ENCODE results near the gene TRIOBP. TPM values are rescaled to one million over a fixed set of nuclear protein-coding genes. Genes with fewer than 3 reads are reported as not detected.

Gene TRIOBP
- total RNA-seq, 1 donor from 2014 or later, result 40.6 TPM

DNA sequence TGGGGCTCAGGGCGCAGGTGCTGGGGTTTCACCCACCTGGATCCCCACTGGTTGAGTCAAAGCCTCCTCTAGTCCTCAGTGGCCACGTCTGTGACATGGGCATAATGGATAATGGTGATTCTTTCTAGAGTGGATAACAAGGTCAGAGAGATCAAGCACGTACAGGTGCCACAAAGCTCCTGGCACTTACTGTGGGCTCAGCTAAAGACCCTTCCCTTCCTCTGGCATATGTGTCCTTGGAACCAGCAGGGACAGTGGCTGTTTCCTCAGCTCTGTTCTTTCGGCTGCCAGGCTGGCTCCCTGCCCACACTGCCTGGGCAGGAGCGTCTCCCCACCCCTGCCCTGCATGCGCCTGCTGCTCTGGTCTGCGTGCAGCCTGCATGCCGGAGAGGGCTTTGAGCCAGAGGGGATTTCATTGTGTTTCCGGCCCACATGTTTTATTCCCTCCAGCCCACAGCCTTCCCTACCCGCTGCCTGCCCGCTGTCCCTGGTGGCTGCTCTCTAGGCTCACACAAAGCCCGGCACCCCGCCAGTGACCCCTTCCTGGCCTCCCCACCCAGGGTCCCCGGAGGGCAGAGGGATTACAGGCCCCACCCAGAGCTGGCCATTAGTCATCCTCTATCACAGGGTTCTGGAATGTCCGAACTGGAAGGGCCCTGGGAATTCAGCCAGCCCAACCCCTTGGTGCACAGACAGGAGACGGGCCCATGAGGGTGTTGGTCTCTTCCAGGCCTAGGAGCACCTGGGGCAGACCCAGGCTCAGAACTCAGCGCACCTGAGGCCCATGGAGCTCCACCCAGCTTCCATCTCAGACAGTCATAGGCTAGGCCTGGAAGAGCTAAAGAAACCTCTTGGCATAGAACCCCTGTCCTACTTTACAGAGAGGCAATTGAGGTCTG lies 55.6 kb downstream of the TRIOBP start:
- Histone ChIP-seq H3K36me3 (ENCODE audit: insufficient read depth, low read length) (peaks cover 15% of the 10 kb centered on the region), H3K4me1 (ENCODE audit: insufficient read depth, low read length) (peaks cover 63% of the 10 kb centered on the region), H3K4me3 (ENCODE audit: insufficient read depth, low read depth, low read length) (no peak overlapping the region), H3K27me3 (ENCODE audit: insufficient read depth, low read length) (no peaks in the 10 kb centered on the region), H3K9me3 (ENCODE audit: insufficient read depth, low read depth, low read length) (no peaks in the 10 kb centered on the region), H3K79me2 (ENCODE audit: insufficient read depth, low read length) (peaks cover 63% of the 10 kb centered on the region), H3K9ac (ENCODE audit: low read length) (peak overlapping the region; percentile 62), H3K4me2 (ENCODE audit: low read length) (peak overlapping the region; percentile 64), H2AFZ (ENCODE audit: low read depth, low read length) (no peak overlapping the region), H3K27ac (ENCODE audit: low read depth, low read length) (peak overlapping the region; percentile 69), H4K20me1 (ENCODE audit: insufficient read depth, low read length) (peaks cover 95% of the 10 kb centered on the region)
- DNase-seq (ENCODE audit: low read depth) (peak; percentile 84), FAIRE-seq (no peak)
- no peak overlapping the region for H3K4me3 Mint-ChIP-seq (ENCODE audit: unreplicated experiment)
- peaks cover 9% of the 10 kb centered on the region for H3K36me3 Mint-ChIP-seq (ENCODE audit: low read depth, unreplicated experiment)
- peak overlapping the region; percentile 47 for H3K27ac Mint-ChIP-seq (ENCODE audit: unreplicated experiment)
- peaks cover 36% of the 10 kb centered on the region for H3K4me1 Mint-ChIP-seq (ENCODE audit: low read depth, unreplicated experiment)
- H3K9me3 Mint-ChIP-seq (ENCODE audit: unreplicated experiment), result no peaks in the 10 kb centered on the region
- no peaks in the 10 kb centered on the region for H3K27me3 Mint-ChIP-seq (ENCODE audit: low read depth, unreplicated experiment)
- TF ChIP-seq EZH2 (IDR thresholded peaks at IDR 0.05; ENCODE audit: insufficient read depth, low read length) (no peak), CTCF (IDR thresholded peaks at IDR 0.05; ENCODE audit: insufficient read depth, low read depth, low read length) (no peak)

GRCh38 chr22:37753746-37754145 lies 56.9 kb downstream of the TRIOBP start:
- TF ChIP-seq CTCF (IDR thresholded peaks at IDR 0.05; ENCODE audit: insufficient read depth, low read depth, low read length) (no peak), EZH2 (IDR thresholded peaks at IDR 0.05; ENCODE audit: insufficient read depth, low read length) (no peak)
- Mint-ChIP-seq H3K4me1 (ENCODE audit: low read depth, unreplicated experiment) (peaks cover 29% of the 10 kb centered on the region), H3K27me3 (ENCODE audit: low read depth, unreplicated experiment) (no peaks in the 10 kb centered on the region), H3K9me3 (ENCODE audit: unreplicated experiment) (no peaks in the 10 kb centered on the region), H3K4me3 (ENCODE audit: unreplicated experiment) (no peak overlapping the region), H3K27ac (ENCODE audit: unreplicated experiment) (no peak overlapping the region), H3K36me3 (ENCODE audit: low read depth, unreplicated experiment) (peaks cover 11% of the 10 kb centered on the region)
- no peak overlapping the region for H2AFZ ChIP-seq (ENCODE audit: low read depth, low read length)
- H3K27me3 ChIP-seq (ENCODE audit: insufficient read depth, low read length), result no peaks in the 10 kb centered on the region
- peaks cover 86% of the 10 kb centered on the region for H4K20me1 ChIP-seq (ENCODE audit: insufficient read depth, low read length)
- no peaks in the 10 kb centered on the region for H3K9me3 ChIP-seq (ENCODE audit: insufficient read depth, low read depth, low read length)
- peaks cover 50% of the 10 kb centered on the region for H3K4me1 ChIP-seq (ENCODE audit: insufficient read depth, low read length)
- peak overlapping the region; percentile 8 for H3K9ac ChIP-seq (ENCODE audit: low read length)
- no peak for DNase-seq (ENCODE audit: low read depth)
- no peak overlapping the region for H3K4me3 ChIP-seq (ENCODE audit: insufficient read depth, low read depth, low read length)
- peaks cover 17% of the 10 kb centered on the region for H3K36me3 ChIP-seq (ENCODE audit: insufficient read depth, low read length)
- peak overlapping the region; percentile 23 for H3K27ac ChIP-seq (ENCODE audit: low read depth, low read length)
- FAIRE-seq, result no peak
- peak overlapping the region; percentile 23 for H3K4me2 ChIP-seq (ENCODE audit: low read length)
- peaks cover 50% of the 10 kb centered on the region for H3K79me2 ChIP-seq (ENCODE audit: insufficient read depth, low read length)

- H3K9ac ChIP-seq (ENCODE audit: low read length), result no peak overlapping the region
- DNase-seq (ENCODE audit: low read depth), result no peak
- FAIRE-seq, result no peak
These were observed 60.8 kb downstream of the TRIOBP start for GRCh38 chr22:37757663-37758062.

More at GRCh38 chr22:37757663-37758062, 60.8 kb downstream of the TRIOBP start:
- no peaks in the 10 kb centered on the region for H3K9me3 ChIP-seq (ENCODE audit: insufficient read depth, low read depth, low read length)
- Mint-ChIP-seq H3K27me3 (ENCODE audit: low read depth, unreplicated experiment) (no peaks in the 10 kb centered on the region), H3K27ac (ENCODE audit: unreplicated experiment) (no peak overlapping the region), H3K4me1 (ENCODE audit: low read depth, unreplicated experiment) (peaks cover 6% of the 10 kb centered on the region), H3K9me3 (ENCODE audit: unreplicated experiment) (no peaks in the 10 kb centered on the region), H3K4me3 (ENCODE audit: unreplicated experiment) (no peak overlapping the region), H3K36me3 (ENCODE audit: low read depth, unreplicated experiment) (peaks cover 12% of the 10 kb centered on the region)
- peaks cover 18% of the 10 kb centered on the region for H3K79me2 ChIP-seq (ENCODE audit: insufficient read depth, low read length)
- H3K4me1 ChIP-seq (ENCODE audit: insufficient read depth, low read length), result peaks cover 11% of the 10 kb centered on the region
- no peaks in the 10 kb centered on the region for H3K27me3 ChIP-seq (ENCODE audit: insufficient read depth, low read length)
- no peak overlapping the region for H3K27ac ChIP-seq (ENCODE audit: low read depth, low read length)
- no peak overlapping the region for H3K4me3 ChIP-seq (ENCODE audit: insufficient read depth, low read depth, low read length)
- peaks cover 33% of the 10 kb centered on the region for H3K36me3 ChIP-seq (ENCODE audit: insufficient read depth, low read length)
- H4K20me1 ChIP-seq (ENCODE audit: insufficient read depth, low read length), result peaks cover 72% of the 10 kb centered on the region
- H3K4me2 ChIP-seq (ENCODE audit: low read length), result no peak overlapping the region
- H2AFZ ChIP-seq (ENCODE audit: low read depth, low read length), result no peak overlapping the region
- no peak for TF ChIP-seq EZH2 (IDR thresholded peaks at IDR 0.05; ENCODE audit: insufficient read depth, low read length)
- no peak for TF ChIP-seq CTCF (IDR thresholded peaks at IDR 0.05; ENCODE audit: insufficient read depth, low read depth, low read length)

Measured in astrocyte (in vitro differentiated cells and primary cell).